OCI-LY3 (cell line): ENCODE results near the gene PLA2G4F.

Experiments used
- CTCF ChIP-seq: fragments of 200-600, 300-600 bp; sonication (generic); IDR thresholded peaks from 2 replicates; pipeline ENCODE4 v1.5.1; 2014; ENCODE audit warnings: antibody characterized with exemption, low read length, low read depth
- EZH2phosphoT487 ChIP-seq: fragments of 200-600 bp; shearing (Covaris generic); IDR thresholded peaks from 2 replicates; pipeline ENCODE4 v1.6.1; 2018; ENCODE audit warnings: antibody characterized with exemption, mixed run types, low read depth

GRCh38 chr15:42147431-42147735, 9.1 kb downstream of the PLA2G4F start:
- TF ChIP-seq CTCF = no peak
- no peak for TF ChIP-seq EZH2phosphoT487
